DOHH2 (cell line): ENCODE results near the gene PLTP.

Experiments used
- H3F3A ChIP-seq: fragments of 200-600 bp; sonication (generic), shearing (Covaris generic); 2 replicates; pipeline ENCODE4 v1.6.0; 2016; ENCODE audit warnings: antibody characterized with exemption, mild to moderate bottlenecking; ENCODE audit not compliant: control insufficient read depth, insufficient read depth
- H3K27ac ChIP-seq: fragments of 200-600 bp; sonication (generic); 2 replicates; pipeline ENCODE4 v1.5.1; 2014; ENCODE audit warnings: low read depth, mild to moderate bottlenecking, low read length, moderate library complexity
- H3K27me3 ChIP-seq: fragments of 200-600 bp; sonication (generic); 2 replicates; pipeline ENCODE4 v1.6.1; 2014; ENCODE audit warnings: mild to moderate bottlenecking, low read length, mixed read lengths; ENCODE audit not compliant: control insufficient read depth
- H3K36me3 ChIP-seq: fragments of 200-600 bp; sonication (generic); 2 replicates; pipeline ENCODE4 v1.6.1; 2014; ENCODE audit warnings: mild to moderate bottlenecking, low read length, moderate library complexity, mixed read lengths; ENCODE audit not compliant: control insufficient read depth
- H3K4me1 ChIP-seq: fragments of 200-600 bp; sonication (generic); 2 replicates; pipeline ENCODE4 v1.6.1; 2014; ENCODE audit warnings: mild to moderate bottlenecking, low read length, mixed read lengths; ENCODE audit not compliant: control insufficient read depth
- H3K4me2 ChIP-seq: fragments of 200-600 bp; sonication (generic); 2 replicates; pipeline ENCODE4 v1.6.0; 2014; ENCODE audit warnings: mild to moderate bottlenecking, low read length, moderate library complexity
- H3K4me3 ChIP-seq: fragments of 200-600 bp; sonication (generic); 2 replicates; pipeline ENCODE4 v1.5.1; 2014; ENCODE audit warnings: mild to moderate bottlenecking, low read length, mixed read lengths
- H3K79me2 ChIP-seq: fragments of 200-600 bp; sonication (generic); 2 replicates; pipeline ENCODE4 v1.6.1; 2014; ENCODE audit warnings: mild to moderate bottlenecking, low read length, mixed read lengths; ENCODE audit not compliant: control insufficient read depth
- H3K9me2 ChIP-seq: fragments of 200-600 bp; sonication (generic); replicated peaks from 2 replicates; pipeline ENCODE4 v1.6.1; 2014; ENCODE audit warnings: mild to moderate bottlenecking, low read length, mixed read lengths; ENCODE audit not compliant: control insufficient read depth
- H3K9me3 ChIP-seq: fragments of 200-600 bp; sonication (generic); 2 replicates; pipeline ENCODE4 v1.6.1; 2014; ENCODE audit warnings: antibody characterized with exemption, low read length, mixed read lengths; ENCODE audit not compliant: control insufficient read depth, insufficient read depth
- H4K20me1 ChIP-seq: fragments of 200-600 bp; sonication (generic); 2 replicates; pipeline ENCODE4 v1.6.0; 2014; ENCODE audit warnings: low read depth, mild to moderate bottlenecking, antibody characterized with exemption, low read length, moderate library complexity; ENCODE audit not compliant: control insufficient read depth, insufficient read depth
- EZH2phosphoT487 ChIP-seq: fragments of 200-600 bp; sonication (generic); IDR thresholded peaks from 2 replicates; pipeline ENCODE4 v1.6.1; 2017; ENCODE audit warnings: borderline replicate concordance, mild to moderate bottlenecking, antibody characterized with exemption, low read length, moderate library complexity, mixed read lengths
- TF ChIP-seq, protein P1 (sequence below): fragments of 200-600 bp; sonication (generic); IDR thresholded peaks from one replicate; pipeline ENCODE4 v1.5.1; 2014; ENCODE audit warnings: antibody characterized with exemption, mild to moderate bottlenecking, low read depth, low read length; ENCODE audit not compliant: poor library complexity, severe bottlenecking

The PLTP gene, protein sequence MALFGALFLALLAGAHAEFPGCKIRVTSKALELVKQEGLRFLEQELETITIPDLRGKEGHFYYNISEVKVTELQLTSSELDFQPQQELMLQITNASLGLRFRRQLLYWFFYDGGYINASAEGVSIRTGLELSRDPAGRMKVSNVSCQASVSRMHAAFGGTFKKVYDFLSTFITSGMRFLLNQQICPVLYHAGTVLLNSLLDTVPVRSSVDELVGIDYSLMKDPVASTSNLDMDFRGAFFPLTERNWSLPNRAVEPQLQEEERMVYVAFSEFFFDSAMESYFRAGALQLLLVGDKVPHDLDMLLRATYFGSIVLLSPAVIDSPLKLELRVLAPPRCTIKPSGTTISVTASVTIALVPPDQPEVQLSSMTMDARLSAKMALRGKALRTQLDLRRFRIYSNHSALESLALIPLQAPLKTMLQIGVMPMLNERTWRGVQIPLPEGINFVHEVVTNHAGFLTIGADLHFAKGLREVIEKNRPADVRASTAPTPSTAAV

DNA sequence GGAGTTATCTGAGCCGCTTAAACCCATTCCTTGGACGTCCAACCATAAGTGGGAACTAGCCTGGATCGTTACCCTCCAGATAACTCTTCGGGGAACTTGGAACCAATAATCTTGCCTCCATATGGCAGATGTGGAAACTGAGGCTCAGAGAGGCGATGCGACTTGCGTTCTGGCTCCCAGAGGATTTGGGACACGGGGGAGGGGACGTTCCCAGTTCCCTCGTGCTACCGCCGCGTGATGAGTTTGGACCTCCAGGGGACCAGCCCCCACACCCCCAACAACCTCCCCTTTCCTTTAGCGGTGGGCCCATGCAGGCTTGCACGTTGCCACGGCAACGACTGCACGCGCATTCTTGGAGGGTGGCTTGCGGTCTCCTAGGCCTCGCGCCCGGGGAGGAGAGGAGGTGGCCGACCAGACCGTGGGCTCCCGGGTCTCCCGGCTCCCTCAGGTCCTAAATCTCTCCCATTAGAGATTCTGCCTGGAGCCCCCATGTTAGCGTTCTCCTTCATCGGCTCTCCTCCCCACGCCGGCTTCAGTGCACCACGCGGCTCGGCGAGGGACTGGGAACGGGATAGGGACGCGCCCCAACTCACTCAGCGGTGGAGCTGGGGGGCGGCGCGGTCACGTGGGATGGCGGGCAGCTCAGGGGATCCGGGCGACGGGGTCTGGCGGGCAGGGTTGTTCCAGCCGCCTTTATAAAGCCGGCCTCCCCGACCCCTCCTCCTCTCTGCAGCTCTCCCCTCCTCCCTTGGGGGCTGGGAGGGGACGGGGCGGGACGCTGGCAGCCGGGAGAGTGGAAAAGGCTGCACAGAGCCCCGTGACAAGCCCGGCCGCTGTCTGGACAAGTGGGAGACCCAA lies at the start of gene PLTP:
TSS of gene PLTP (minus strand) at position 670 of the 858 bp plus-strand sequence. CDS start 703 bp downstream, outside the sequence.
- no peaks in the 10 kb centered on the region for H3K9me2 ChIP-seq
- no peaks in the 10 kb centered on the region for H3K79me2 ChIP-seq
- peaks cover 14% of the 10 kb centered on the region for H3K4me1 ChIP-seq
- H3K9me3 ChIP-seq, result no peaks in the 10 kb centered on the region
- no peak within 1 kb of the TSS for H3K27ac ChIP-seq
- H3K4me2 ChIP-seq, result peak within 1 kb of the TSS; percentile 26
- H4K20me1 ChIP-seq, result no peaks in the 10 kb centered on the region
- no peaks in the 10 kb centered on the region for H3F3A ChIP-seq
- peaks cover 22% of the 10 kb centered on the region for H3K27me3 ChIP-seq
- H3K4me3 ChIP-seq, result no peak within 1 kb of the TSS; the same call in 1 of the 2 replicates
- TF ChIP-seq, protein P1, sequence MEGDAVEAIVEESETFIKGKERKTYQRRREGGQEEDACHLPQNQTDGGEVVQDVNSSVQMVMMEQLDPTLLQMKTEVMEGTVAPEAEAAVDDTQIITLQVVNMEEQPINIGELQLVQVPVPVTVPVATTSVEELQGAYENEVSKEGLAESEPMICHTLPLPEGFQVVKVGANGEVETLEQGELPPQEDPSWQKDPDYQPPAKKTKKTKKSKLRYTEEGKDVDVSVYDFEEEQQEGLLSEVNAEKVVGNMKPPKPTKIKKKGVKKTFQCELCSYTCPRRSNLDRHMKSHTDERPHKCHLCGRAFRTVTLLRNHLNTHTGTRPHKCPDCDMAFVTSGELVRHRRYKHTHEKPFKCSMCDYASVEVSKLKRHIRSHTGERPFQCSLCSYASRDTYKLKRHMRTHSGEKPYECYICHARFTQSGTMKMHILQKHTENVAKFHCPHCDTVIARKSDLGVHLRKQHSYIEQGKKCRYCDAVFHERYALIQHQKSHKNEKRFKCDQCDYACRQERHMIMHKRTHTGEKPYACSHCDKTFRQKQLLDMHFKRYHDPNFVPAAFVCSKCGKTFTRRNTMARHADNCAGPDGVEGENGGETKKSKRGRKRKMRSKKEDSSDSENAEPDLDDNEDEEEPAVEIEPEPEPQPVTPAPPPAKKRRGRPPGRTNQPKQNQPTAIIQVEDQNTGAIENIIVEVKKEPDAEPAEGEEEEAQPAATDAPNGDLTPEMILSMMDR, result no peak
- TF ChIP-seq EZH2phosphoT487, result no peak
- H3K36me3 ChIP-seq, result no peaks in the 10 kb centered on the region

DNA sequence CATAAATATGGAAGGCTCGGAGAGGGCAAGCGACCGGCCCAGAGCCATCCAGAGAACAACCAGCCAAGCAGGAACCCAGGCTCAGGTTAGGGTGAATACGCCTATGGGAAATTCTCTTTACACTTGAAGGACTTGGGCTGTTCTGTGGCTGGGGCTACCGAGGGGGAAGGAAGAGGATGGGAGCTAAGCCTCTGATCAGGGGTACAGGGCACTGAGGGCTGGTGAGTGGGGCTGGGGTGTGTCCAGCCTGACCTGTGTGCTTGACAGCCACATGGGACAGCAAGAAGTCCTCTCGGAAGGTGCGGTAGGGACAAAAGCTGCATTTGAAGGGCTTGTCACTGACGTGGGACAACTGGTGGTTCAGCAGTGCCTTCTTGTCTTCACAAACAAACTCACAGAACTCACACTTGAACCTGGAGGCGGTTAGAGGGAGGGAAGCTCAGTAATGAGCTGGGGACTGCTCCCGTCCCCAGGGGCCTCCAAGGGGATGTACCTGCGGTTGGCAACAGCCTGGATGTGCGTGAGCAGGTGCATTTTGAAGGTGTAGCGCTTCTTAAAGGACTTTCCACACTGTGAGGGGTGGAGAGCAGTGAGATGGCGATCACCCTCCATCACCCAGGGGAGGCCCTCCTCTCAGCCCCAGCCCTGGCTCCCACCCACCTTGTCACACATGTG lies 48.1 kb upstream of the PLTP start:
- H3K4me2 ChIP-seq, result no peak overlapping the region
- no peaks in the 10 kb centered on the region for H3K27me3 ChIP-seq
- H3K79me2 ChIP-seq, result no peaks in the 10 kb centered on the region
- H3K9me2 ChIP-seq, result no peaks in the 10 kb centered on the region
- H3K4me1 ChIP-seq, result no peaks in the 10 kb centered on the region
- H4K20me1 ChIP-seq, result no peaks in the 10 kb centered on the region
- no peaks in the 10 kb centered on the region for H3F3A ChIP-seq
- no peak overlapping the region for H3K27ac ChIP-seq
- H3K36me3 ChIP-seq, result peaks cover 59% of the 10 kb centered on the region
- TF ChIP-seq, protein P1, result no peak
- no peak for TF ChIP-seq EZH2phosphoT487
- no peaks in the 10 kb centered on the region for H3K9me3 ChIP-seq
- no peak overlapping the region for H3K4me3 ChIP-seq

DNA sequence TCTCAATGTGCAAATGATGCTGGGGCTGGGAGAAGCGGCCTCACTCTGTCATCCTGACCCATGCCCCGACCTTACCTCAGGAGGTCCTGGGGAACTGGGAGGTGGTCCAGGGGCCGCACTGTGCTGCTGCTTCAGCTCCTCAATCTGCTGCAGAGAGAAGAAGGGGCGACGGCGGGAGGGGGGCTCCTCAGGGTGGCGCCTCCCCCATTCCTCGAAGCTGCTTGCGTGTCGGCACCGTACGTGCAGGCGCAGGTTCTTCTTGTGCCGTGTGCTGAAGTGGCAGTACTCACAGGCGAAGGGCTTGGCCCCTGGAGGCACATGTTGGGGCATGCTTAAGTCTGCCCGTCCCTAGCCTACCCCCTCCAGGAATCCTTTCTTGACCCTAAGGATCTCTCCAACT lies 47.2 kb upstream of the PLTP start:
- peaks cover 57% of the 10 kb centered on the region for H3K36me3 ChIP-seq
- H3K79me2 ChIP-seq, result no peaks in the 10 kb centered on the region
- H3K4me2 ChIP-seq, result no peak overlapping the region
- no peaks in the 10 kb centered on the region for H3K4me1 ChIP-seq
- H4K20me1 ChIP-seq, result no peaks in the 10 kb centered on the region
- H3K4me3 ChIP-seq, result no peak overlapping the region
- TF ChIP-seq, protein P1, result no peak
- no peak for TF ChIP-seq EZH2phosphoT487
- H3K27ac ChIP-seq, result no peak overlapping the region
- no peaks in the 10 kb centered on the region for H3K9me2 ChIP-seq
- no peaks in the 10 kb centered on the region for H3F3A ChIP-seq
- H3K9me3 ChIP-seq, result no peaks in the 10 kb centered on the region
- H3K27me3 ChIP-seq, result no peaks in the 10 kb centered on the region
